GM12878 (cell line): ENCODE measurements around the gene OR10H1. TPM values are rescaled to one million over a fixed set of nuclear protein-coding genes. Genes with fewer than 3 reads are reported as not detected.
A peak's percentile ranks its signal among the peaks of the same experiment; 100 is the strongest.
"Not testable (repeated sequence)": the region's sequence is repeated elsewhere in the genome, so short reads cannot be mapped to it uniquely, and the experiment has no call there.

Source experiments
- ATAC-seq: fragments of 200-7000 bp; cut with Tn5 transposase; 3 replicates; pipeline ENCODE4 v1.9.1; 2020; ENCODE audit warnings: mild to moderate bottlenecking, moderate library complexity
- BruUV-seq: library from RNA; stranded (reverse); fragments of 400-500 nt; replicated peaks from 2 replicates; lab custom pipeline; 2021; lab: Mats Ljungman, UMichigan
- CTCF ChIA-PET: fragments of 300-600 bp; sonication (Branson Sonifier 250); formaldehyde crosslinking; extraction: SDS; loops from one replicate; lab custom pipeline; 2021; ENCODE audit warnings: inconsistent platforms; lab: Yijun Ruan, JAX
- POLR2A ChIA-PET: fragments of 350-600 bp; formaldehyde crosslinking; extraction: SDS; loops from one replicate; lab custom pipeline; 2021; ENCODE audit warnings: inconsistent platforms; lab: Charles Lee
- RAD21 ChIA-PET: fragments of 300-600 bp; sonication (Branson Sonifier 250); formaldehyde crosslinking; loops from one replicate; lab custom pipeline; 2023; ENCODE audit warnings: antibody characterized with exemption; ENCODE audit not compliant: unreplicated experiment; lab: Charles Lee
- SMC1A ChIA-PET: fragments of 300-600 bp; sonication (Branson Sonifier 250); formaldehyde crosslinking; loops from one replicate; lab custom pipeline; 2023; ENCODE audit not compliant: unreplicated experiment, uncharacterized antibody; lab: Charles Lee
- DNase-seq: peaks from one replicate; pipeline ENCODE4 v3.0.0-alpha.2; 2011; ENCODE audit warnings: low read depth, low spot score
- FAIRE-seq: peaks from 3 replicates; lab custom pipeline; 2011; peaks lifted over from hg19 to GRCh38; lab: Jason Lieb, UNC
- H2AFZ ChIP-seq: 2 replicates; pipeline ENCODE4 v1.6.0; 2011; ENCODE audit warnings: low read depth, low read length, control low read depth; ENCODE audit not compliant: control insufficient read depth
- H3K27ac ChIP-seq: 2 replicates; pipeline ENCODE4 v1.5.1; 2011; ENCODE audit warnings: control low read depth; ENCODE audit not compliant: control insufficient read depth, insufficient read depth
- H3K27me3 ChIP-seq, 2 experiments: replicated peaks in 1 of 2; 2 replicates each; pipeline versions ENCODE4 v1.6.0 to v1.6.1; 2011; ENCODE audit warnings: low read length in 1 of 2; ENCODE audit not compliant: control insufficient read depth in 2 of 2, insufficient read depth in 2 of 2
- H3K36me3 ChIP-seq, 2 experiments: 2 replicates each; pipeline ENCODE4 v1.5.1; 2011; ENCODE audit warnings: low read length in 1 of 2; ENCODE audit not compliant: control insufficient read depth in 2 of 2, insufficient read depth in 2 of 2
- H3K4me1 ChIP-seq: 2 replicates; pipeline ENCODE4 v1.6.1; 2011; ENCODE audit warnings: mild to moderate bottlenecking, low read length, moderate library complexity, mixed read lengths; ENCODE audit not compliant: control insufficient read depth, insufficient read depth
- H3K4me2 ChIP-seq: 2 replicates; pipeline ENCODE4 v1.6.0; 2011; ENCODE audit warnings: control low read depth; ENCODE audit not compliant: control insufficient read depth, insufficient read depth
- H3K4me3 ChIP-seq: fragments of 200-600 bp; sonication (generic); 2 replicates; pipeline ENCODE4 v1.5.1; 2016
- H3K79me2 ChIP-seq: 2 replicates; pipeline ENCODE4 v1.6.0; 2011; ENCODE audit warnings: low read length; ENCODE audit not compliant: control insufficient read depth, insufficient read depth
- H3K9ac ChIP-seq: 2 replicates; pipeline ENCODE4 v1.8.0; 2011; ENCODE audit warnings: low read length, control low read depth, mixed read lengths; ENCODE audit not compliant: control insufficient read depth, insufficient read depth
- H3K9me3 ChIP-seq: replicated peaks from 3 replicates; pipeline ENCODE4 v1.5.1; 2011; ENCODE audit warnings: mild to moderate bottlenecking, low read length; ENCODE audit not compliant: control insufficient read depth, insufficient read depth
- H4K20me1 ChIP-seq: 2 replicates; pipeline ENCODE4 v1.6.0; 2011; ENCODE audit not compliant: control insufficient read depth, insufficient read depth
- FOS ChIP-seq: IDR thresholded peaks from 3 replicates; pipeline ENCODE4 v1.6.1; 2011; ENCODE audit warnings: borderline replicate concordance; ENCODE audit not compliant: insufficient read length; ENCODE audit errors: extremely low read depth
- NRF1 ChIP-seq: conservative IDR thresholded peaks from 2 replicates; pipeline ENCODE4 v1.6.1; 2011; ENCODE audit warnings: mild to moderate bottlenecking, low read depth, low read length, improper control_type of control experiment
- REST ChIP-seq: IDR thresholded peaks from 2 replicates; pipeline ENCODE4 v1.6.1; 2012; ENCODE audit warnings: mild to moderate bottlenecking, low read depth, low read length
- SIX5 ChIP-seq: IDR thresholded peaks from 2 replicates; pipeline ENCODE4 v1.6.1; 2011; ENCODE audit warnings: mild to moderate bottlenecking, low read depth, low read length, moderate library complexity; ENCODE audit not compliant: severe bottlenecking
- ZNF687 ChIP-seq: fragments of 450-650 bp; IDR thresholded peaks from 2 replicates; pipeline ENCODE4 v1.6.1; 2017; ENCODE audit warnings: mild to moderate bottlenecking, moderate library complexity
- WGBS: methylation state at CpG from one replicate; pipeline ENCODE4 v1.1.6; 2016; ENCODE audit warnings: low lambda C conversion rate; ENCODE audit not compliant: insufficient replicate concordance, insufficient coverage; ENCODE audit errors: missing lambda C conversion rate; 5-methylcytosine and 5-hydroxymethylcytosine counted together
- in situ Hi-C: fragments of 300-500 bp; cut with MboI; formaldehyde crosslinking; loops from 9 replicates; pipeline ENCODE4 v1.14.3; 2018; ENCODE audit warnings: mixed read lengths
- intact Hi-C: fragments of 100-400 bp; cut with micrococcal nuclease; formaldehyde crosslinking; loops from one replicate; pipeline ENCODE4 v1.14.2; 2022; ENCODE audit not compliant: unreplicated experiment
- polyA plus RNA-seq, 11 experiments: library from polyadenylated mRNA; depleted of rRNA in 4 of 11; unstranded in 6 of 11; stranded (reverse) in 5 of 11; fragments of >200 nt; fragmentation: Nextera tagmentation in 4 of 11; fragmentation: Illumina TruSeq in 1 of 11; extraction: Ambion mirVana in 4 of 11; extraction: Trizol in 1 of 11; gene quantifications; 1 replicate in 1 of 11; 2 replicates in 10 of 11; pipeline versions ENCODE4 v1.2.1 to v1.2.3, GENCODE V29; 2011 to 2016; ENCODE audit warnings: inconsistent platforms in 2 of 11, missing spikeins in 2 of 11, low read depth in 1 of 11
- total RNA-seq, 4 experiments: library from RNA; depleted of rRNA in 3 of 4; stranded (reverse); fragments of >200 nt in 3 of 4; fragmentation: Illumina TruSeq in 1 of 4; extraction: Trizol in 1 of 4; gene quantifications; 2 replicates each; pipeline versions ENCODE4 v1.2.1 to v1.2.3, GENCODE V29; 2013 to 2021

The OR10H1 gene
- total and polyA plus RNA-seq, 10 of the 15 experiments (the other 5 are each of a cell fraction or from before 2014, with no cell fraction given), result not detected

- H3K27ac ChIP-seq, H3K4me2 ChIP-seq, DNase-seq, H3K4me1 ChIP-seq, H3K36me3 ChIP-seq, RAD21 ChIA-PET, POLR2A ChIA-PET, H4K20me1 ChIP-seq, FAIRE-seq, in situ Hi-C loops, H3K79me2 ChIP-seq, H3K27me3 ChIP-seq, BruUV-seq, ATAC-seq, SMC1A ChIA-PET, H3K9ac ChIP-seq, intact Hi-C loops, H2AFZ ChIP-seq, H3K9me3 ChIP-seq, H3K4me3 ChIP-seq: not testable (repeated sequence)
- 36% methylated on average over 3 of the region's 3 CpGs for WGBS
- CTCF ChIA-PET, result interaction anchor here (0.6 kb wide), 1 partner anchor 57 kb away, joined by 3 read pairs; no protein-coding TSS in a partner anchor
Observed at GRCh38 chr19:15774159-15774558, 41.3 kb downstream of the OR10H1 start.

- no peak overlapping the region for H3K4me2 ChIP-seq
- H3K79me2 ChIP-seq, result no peaks in the 10 kb centered on the region
- in situ Hi-C loops (no loop called here), intact Hi-C loops (no loop called here)
- TF ChIP-seq NRF1 (no peak), REST (peak; percentile 78), FOS (no peak), SIX5 (no peak), ZNF687 (no peak)
- no peak overlapping the region for H3K27ac ChIP-seq
- no TSS peak for BruUV-seq
- no peaks in the 10 kb centered on the region for H3K9me3 ChIP-seq
- no peaks in the 10 kb centered on the region for H3K36me3 ChIP-seq
- ChIA-PET POLR2A (no interaction called here), CTCF (no interaction called here), SMC1A (no interaction called here), RAD21 (no interaction called here)
- WGBS, result 44% methylated on average over 6 of the region's 6 CpGs
- H3K9ac ChIP-seq, result no peak overlapping the region
- H2AFZ ChIP-seq, result no peak overlapping the region
- H3K4me3 ChIP-seq, result no peak overlapping the region
- DNase-seq, result no peak
- ATAC-seq, result no peak
- no peaks in the 10 kb centered on the region for H3K27me3 ChIP-seq
- H3K4me1 ChIP-seq, result no peaks in the 10 kb centered on the region
- H4K20me1 ChIP-seq, result no peaks in the 10 kb centered on the region
- no peak for FAIRE-seq
Observed at GRCh38 chr19:15769586-15769985, 45.9 kb downstream of the OR10H1 start.
